ENCODE measurements around the gene GRXCR1. TPM values are rescaled to one million over a fixed set of nuclear protein-coding genes. Genes with fewer than 3 reads are reported as not detected.

The GRXCR1 gene
- polyA plus RNA-seq (2013, experiment 1 of 2): not detected
- polyA plus RNA-seq (2013, experiment 2 of 2): not detected

DNA sequence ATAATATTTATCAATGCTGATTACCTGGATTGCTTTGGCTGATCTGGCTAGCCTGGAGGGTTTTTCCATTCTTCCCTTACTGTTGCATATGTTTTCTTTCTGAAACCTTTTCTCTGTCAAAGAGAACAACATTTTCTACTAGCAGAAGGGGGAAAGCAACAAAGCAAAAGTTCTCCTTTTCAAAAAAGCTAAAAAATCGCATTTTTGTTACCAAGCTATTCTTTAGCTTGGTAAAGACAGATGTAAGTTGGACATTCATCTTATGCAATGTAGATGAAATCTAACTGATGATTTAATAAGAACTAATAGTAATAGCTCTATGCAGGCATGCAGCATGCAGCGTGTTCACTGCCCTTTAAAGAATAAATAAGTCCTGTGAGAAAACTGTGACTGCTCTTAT lies at the start of gene GRXCR1:
TSS of gene GRXCR1 (plus strand) at position 301 of the 400 bp plus-strand sequence. CDS start 554 bp downstream, outside the sequence.
- WGBS (ENCODE audit: extremely low coverage, insufficient coverage, low lambda C conversion rate): no CpG with 5 or more reads among the region's 2 CpGs
- Histone ChIP-seq H2BK120ac (ENCODE audit: low read depth, low read length) (no peak within 1 kb of the TSS), H2BK5ac (ENCODE audit: low read length) (no peak within 1 kb of the TSS), H3K4me1 (ENCODE audit: control insufficient read depth, low read depth, low read length) (no peaks in the 10 kb centered on the region), H3K4me3 (ENCODE audit: low read length) (no peak within 1 kb of the TSS), H3K27me3 (ENCODE audit: insufficient read depth, low read length, poor library complexity) (no peaks in the 10 kb centered on the region), H3K27ac (ENCODE audit: low read depth, low read length) (no peak within 1 kb of the TSS), H4K8ac (ENCODE audit: low read depth, low read length) (no peak within 1 kb of the TSS), H2BK15ac (replicated peaks; ENCODE audit: low read depth) (no peak within 1 kb of the TSS), H3K18ac (ENCODE audit: low read length) (no peak within 1 kb of the TSS), H3K79me1 (ENCODE audit: low read length) (no peaks in the 10 kb centered on the region), H3K4ac (ENCODE audit: low read depth, low read length) (no peak within 1 kb of the TSS), H3K56ac (ENCODE audit: low read length) (no peak within 1 kb of the TSS), H4K5ac (ENCODE audit: low read length) (no peak within 1 kb of the TSS), H3K79me2 (ENCODE audit: control insufficient read depth, insufficient read depth, low read length) (no peaks in the 10 kb centered on the region), H2AK5ac (ENCODE audit: low read length) (no peak within 1 kb of the TSS), H3K4me2 (ENCODE audit: low read length) (no peak within 1 kb of the TSS), H3K36me3 (ENCODE audit: control insufficient read depth, insufficient read depth, low read length) (no peaks in the 10 kb centered on the region), H3K23ac (ENCODE audit: low read length) (no peak within 1 kb of the TSS), H3K9ac (ENCODE audit: low read length) (no peak within 1 kb of the TSS)
- DNase-seq: no peak

DNA sequence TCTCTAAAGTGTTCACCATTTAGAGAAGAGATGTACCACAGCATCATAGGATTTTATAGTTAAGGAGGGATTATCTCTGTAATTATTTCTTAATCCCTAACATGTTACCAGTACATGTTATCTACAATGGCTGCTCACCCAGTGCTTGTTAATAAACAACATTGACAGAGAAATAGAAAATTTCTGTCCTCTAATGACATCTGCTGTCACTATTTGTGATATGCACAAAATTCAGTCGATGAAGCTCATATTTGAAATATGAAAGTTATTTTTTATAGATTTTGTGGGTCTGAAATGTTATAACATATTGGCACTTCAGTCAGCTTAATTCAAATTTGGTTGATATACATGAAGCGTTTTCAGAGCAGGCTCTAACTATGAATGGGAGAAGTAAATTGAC lies 48.8 kb upstream of the GRXCR1 start:
- H3K36me3 ChIP-seq (ENCODE audit: control insufficient read depth, insufficient read depth, low read length): no peaks in the 10 kb centered on the region
- H2BK120ac ChIP-seq (ENCODE audit: low read depth, low read length): no peak overlapping the region
- H3K9ac ChIP-seq (ENCODE audit: low read length): no peak overlapping the region
- H2BK15ac ChIP-seq (replicated peaks; ENCODE audit: low read depth): no peak overlapping the region
- no CpG with 5 or more reads among the region's 2 CpGs for WGBS (ENCODE audit: extremely low coverage, insufficient coverage, low lambda C conversion rate)
- no peaks in the 10 kb centered on the region for H3K79me1 ChIP-seq (ENCODE audit: low read length)
- no peak overlapping the region for H3K18ac ChIP-seq (ENCODE audit: low read length)
- H3K4me3 ChIP-seq (ENCODE audit: low read length): no peak overlapping the region
- H3K79me2 ChIP-seq (ENCODE audit: control insufficient read depth, insufficient read depth, low read length): no peaks in the 10 kb centered on the region
- H3K4ac ChIP-seq (ENCODE audit: low read depth, low read length): no peak overlapping the region
- no peaks in the 10 kb centered on the region for H3K4me1 ChIP-seq (ENCODE audit: control insufficient read depth, low read depth, low read length)
- H3K23ac ChIP-seq (ENCODE audit: low read length): no peak overlapping the region
- no peak overlapping the region for H2AK5ac ChIP-seq (ENCODE audit: low read length)
- no peak overlapping the region for H3K27ac ChIP-seq (ENCODE audit: low read depth, low read length)
- H4K8ac ChIP-seq (ENCODE audit: low read depth, low read length): no peak overlapping the region
- H3K27me3 ChIP-seq (ENCODE audit: insufficient read depth, low read length, poor library complexity): no peaks in the 10 kb centered on the region
- H4K5ac ChIP-seq (ENCODE audit: low read length): no peak overlapping the region
- DNase-seq: no peak
- H2BK5ac ChIP-seq (ENCODE audit: low read length): no peak overlapping the region
- H3K56ac ChIP-seq (ENCODE audit: low read length): no peak overlapping the region
- H3K4me2 ChIP-seq (ENCODE audit: low read length): no peak overlapping the region

DNA sequence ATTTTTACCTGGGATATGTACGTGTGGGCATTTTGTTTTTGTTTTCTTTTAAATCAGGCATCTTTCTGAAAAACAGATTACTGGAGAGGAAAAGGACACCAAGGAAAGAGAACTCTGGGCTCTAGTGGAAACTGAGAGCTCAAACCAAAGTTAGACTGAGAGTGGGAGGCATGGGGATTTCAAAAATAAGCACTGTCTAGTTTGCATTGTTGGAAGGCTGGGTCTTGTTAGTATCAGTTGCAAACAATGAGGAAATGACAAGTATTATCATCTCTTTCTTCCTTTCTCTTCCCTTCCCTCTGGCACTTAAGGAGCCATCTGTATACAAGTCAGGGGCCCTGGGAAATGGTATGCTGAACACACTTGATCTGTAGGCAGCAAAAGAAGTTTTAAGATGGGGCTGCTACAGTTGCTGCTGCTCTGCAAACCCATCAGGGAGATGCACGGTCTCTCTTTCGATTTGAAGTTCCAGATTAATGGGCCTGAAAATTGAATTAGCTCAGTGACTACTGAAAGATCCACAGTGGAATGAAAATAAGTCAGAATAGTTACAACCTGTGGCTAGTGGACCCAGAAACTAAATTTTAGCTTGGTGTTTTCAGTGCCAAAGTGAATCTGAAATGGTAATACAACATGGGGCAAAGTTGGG lies 48.0 kb upstream of the GRXCR1 start:
- no peaks in the 10 kb centered on the region for H3K4me1 ChIP-seq (ENCODE audit: control insufficient read depth, low read depth, low read length)
- H3K36me3 ChIP-seq (ENCODE audit: control insufficient read depth, insufficient read depth, low read length): no peaks in the 10 kb centered on the region
- no peak overlapping the region for H3K4me3 ChIP-seq (ENCODE audit: low read length)
- no peaks in the 10 kb centered on the region for H3K27me3 ChIP-seq (ENCODE audit: insufficient read depth, low read length, poor library complexity)
- no peak overlapping the region for H4K8ac ChIP-seq (ENCODE audit: low read depth, low read length)
- no peak overlapping the region for H2BK5ac ChIP-seq (ENCODE audit: low read length)
- H3K18ac ChIP-seq (ENCODE audit: low read length): no peak overlapping the region
- no peaks in the 10 kb centered on the region for H3K79me1 ChIP-seq (ENCODE audit: low read length)
- no peak overlapping the region for H3K56ac ChIP-seq (ENCODE audit: low read length)
- no peak overlapping the region for H2BK15ac ChIP-seq (replicated peaks; ENCODE audit: low read depth)
- DNase-seq: no peak
- H2BK120ac ChIP-seq (ENCODE audit: low read depth, low read length): no peak overlapping the region
- no CpG with 5 or more reads among the region's 3 CpGs for WGBS (ENCODE audit: extremely low coverage, insufficient coverage, low lambda C conversion rate)
- no peak overlapping the region for H3K9ac ChIP-seq (ENCODE audit: low read length)
- no peak overlapping the region for H3K23ac ChIP-seq (ENCODE audit: low read length)
- H3K4ac ChIP-seq (ENCODE audit: low read depth, low read length): no peak overlapping the region
- H4K5ac ChIP-seq (ENCODE audit: low read length): no peak overlapping the region
- no peak overlapping the region for H3K27ac ChIP-seq (ENCODE audit: low read depth, low read length)
- H2AK5ac ChIP-seq (ENCODE audit: low read length): no peak overlapping the region
- H3K79me2 ChIP-seq (ENCODE audit: control insufficient read depth, insufficient read depth, low read length): no peaks in the 10 kb centered on the region
- H3K4me2 ChIP-seq (ENCODE audit: low read length): no peak overlapping the region

DNA sequence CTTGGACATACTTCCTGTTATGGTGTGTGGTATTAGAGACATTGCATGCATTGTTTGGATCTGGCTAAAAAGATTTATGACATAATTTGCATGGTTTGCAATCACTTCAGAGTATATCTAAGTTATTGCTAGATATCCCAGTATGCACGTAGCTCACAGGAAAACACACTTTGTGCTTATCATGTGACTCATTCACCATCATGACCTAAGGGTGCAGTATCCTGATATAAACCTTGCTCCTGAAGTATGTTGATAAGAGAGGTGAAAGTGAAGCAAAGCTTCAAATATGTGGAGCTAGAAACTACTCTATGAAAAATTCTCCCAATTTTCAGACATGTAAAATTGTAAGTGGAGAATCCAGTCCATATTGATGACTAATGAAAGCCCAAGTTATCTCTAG lies 46.9 kb upstream of the GRXCR1 start:
- no peak overlapping the region for H2AK5ac ChIP-seq (ENCODE audit: low read length)
- no peaks in the 10 kb centered on the region for H3K4me1 ChIP-seq (ENCODE audit: control insufficient read depth, low read depth, low read length)
- no peak overlapping the region for H3K4me3 ChIP-seq (ENCODE audit: low read length)
- H3K56ac ChIP-seq (ENCODE audit: low read length): no peak overlapping the region
- H3K4me2 ChIP-seq (ENCODE audit: low read length): no peak overlapping the region
- no peak overlapping the region for H3K9ac ChIP-seq (ENCODE audit: low read length)
- H3K4ac ChIP-seq (ENCODE audit: low read depth, low read length): no peak overlapping the region
- WGBS (ENCODE audit: extremely low coverage, insufficient coverage, low lambda C conversion rate): no CpG with 5 or more reads among the region's 1 CpG
- H3K79me1 ChIP-seq (ENCODE audit: low read length): no peaks in the 10 kb centered on the region
- H4K5ac ChIP-seq (ENCODE audit: low read length): no peak overlapping the region
- DNase-seq: no peak
- no peak overlapping the region for H2BK15ac ChIP-seq (replicated peaks; ENCODE audit: low read depth)
- H2BK5ac ChIP-seq (ENCODE audit: low read length): no peak overlapping the region
- no peak overlapping the region for H3K27ac ChIP-seq (ENCODE audit: low read depth, low read length)
- H3K23ac ChIP-seq (ENCODE audit: low read length): no peak overlapping the region
- H3K18ac ChIP-seq (ENCODE audit: low read length): no peak overlapping the region
- H4K8ac ChIP-seq (ENCODE audit: low read depth, low read length): no peak overlapping the region
- H3K36me3 ChIP-seq (ENCODE audit: control insufficient read depth, insufficient read depth, low read length): no peaks in the 10 kb centered on the region
- no peaks in the 10 kb centered on the region for H3K79me2 ChIP-seq (ENCODE audit: control insufficient read depth, insufficient read depth, low read length)
- H3K27me3 ChIP-seq (ENCODE audit: insufficient read depth, low read length, poor library complexity): no peaks in the 10 kb centered on the region
- no peak overlapping the region for H2BK120ac ChIP-seq (ENCODE audit: low read depth, low read length)

DNA sequence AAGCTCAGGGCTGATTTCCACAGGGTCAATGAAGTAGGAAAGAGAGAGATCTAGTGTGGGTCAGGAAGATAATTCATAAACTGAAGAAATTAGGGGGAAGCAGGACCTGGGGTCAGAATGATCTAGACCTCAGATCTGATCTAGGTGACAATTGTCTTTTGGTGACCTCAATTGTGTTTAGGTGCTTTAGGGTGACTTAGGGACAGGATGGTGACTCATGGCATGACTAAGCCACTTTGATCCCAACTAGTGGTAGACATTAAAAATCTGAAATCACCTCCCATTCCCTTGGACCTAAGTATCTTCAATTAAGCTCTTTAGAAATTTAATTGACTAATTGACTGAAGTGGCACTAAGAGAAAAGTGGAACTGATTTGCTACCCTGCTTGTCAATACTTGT lies 36.7 kb upstream of the GRXCR1 start:
- no peaks in the 10 kb centered on the region for H3K79me1 ChIP-seq (ENCODE audit: low read length)
- no peak overlapping the region for H2AK5ac ChIP-seq (ENCODE audit: low read length)
- no peaks in the 10 kb centered on the region for H3K27me3 ChIP-seq (ENCODE audit: insufficient read depth, low read length, poor library complexity)
- H4K5ac ChIP-seq (ENCODE audit: low read length): no peak overlapping the region
- H3K4me2 ChIP-seq (ENCODE audit: low read length): no peak overlapping the region
- H2BK15ac ChIP-seq (replicated peaks; ENCODE audit: low read depth): no peak overlapping the region
- no peak overlapping the region for H3K18ac ChIP-seq (ENCODE audit: low read length)
- H2BK120ac ChIP-seq (ENCODE audit: low read depth, low read length): no peak overlapping the region
- H3K23ac ChIP-seq (ENCODE audit: low read length): no peak overlapping the region
- no peak overlapping the region for H3K56ac ChIP-seq (ENCODE audit: low read length)
- no peak overlapping the region for H3K9ac ChIP-seq (ENCODE audit: low read length)
- peak; percentile 20 for DNase-seq
- H3K27ac ChIP-seq (ENCODE audit: low read depth, low read length): no peak overlapping the region
- no peak overlapping the region for H4K8ac ChIP-seq (ENCODE audit: low read depth, low read length)
- H2BK5ac ChIP-seq (ENCODE audit: low read length): no peak overlapping the region
- no peaks in the 10 kb centered on the region for H3K4me1 ChIP-seq (ENCODE audit: control insufficient read depth, low read depth, low read length)
- no peaks in the 10 kb centered on the region for H3K79me2 ChIP-seq (ENCODE audit: control insufficient read depth, insufficient read depth, low read length)
- H3K36me3 ChIP-seq (ENCODE audit: control insufficient read depth, insufficient read depth, low read length): no peaks in the 10 kb centered on the region
- H3K4me3 ChIP-seq (ENCODE audit: low read length): no peak overlapping the region
- no peak overlapping the region for H3K4ac ChIP-seq (ENCODE audit: low read depth, low read length)

DNA sequence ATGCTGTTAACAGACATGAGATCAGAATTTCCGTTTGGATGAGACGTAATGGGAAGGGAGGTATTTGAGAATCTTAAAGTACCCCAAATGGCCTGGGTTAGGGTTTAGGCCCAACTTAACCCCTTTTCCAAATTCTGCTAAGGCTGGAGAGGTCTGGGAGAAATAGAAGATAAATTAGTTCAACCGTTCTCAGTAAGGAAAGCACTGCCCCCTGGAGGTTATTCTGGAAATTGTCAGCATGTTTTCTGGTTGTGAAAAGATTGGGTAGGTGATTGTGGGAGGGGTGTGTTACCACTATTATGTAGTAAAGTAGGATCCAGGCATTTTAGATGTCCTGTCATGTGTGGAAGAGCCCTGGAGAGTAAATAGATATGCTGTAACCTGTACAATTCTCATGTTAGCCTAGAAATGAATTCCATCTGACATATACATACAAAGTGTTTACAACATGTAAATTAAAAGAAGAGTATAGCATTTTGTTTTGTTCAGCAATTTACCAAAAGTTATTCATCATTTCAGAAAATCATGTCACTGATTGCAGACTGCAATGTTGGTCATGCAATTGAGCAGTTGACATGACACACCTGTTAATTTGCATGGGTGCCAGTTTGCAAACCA lies 26.8 kb upstream of the GRXCR1 start:
- Histone ChIP-seq H3K4ac (ENCODE audit: low read depth, low read length) (no peak overlapping the region), H2AK5ac (ENCODE audit: low read length) (no peak overlapping the region), H2BK120ac (ENCODE audit: low read depth, low read length) (no peak overlapping the region), H3K79me1 (ENCODE audit: low read length) (no peaks in the 10 kb centered on the region), H3K56ac (ENCODE audit: low read length) (no peak overlapping the region), H3K4me1 (ENCODE audit: control insufficient read depth, low read depth, low read length) (no peaks in the 10 kb centered on the region), H3K4me3 (ENCODE audit: low read length) (no peak overlapping the region), H4K8ac (ENCODE audit: low read depth, low read length) (no peak overlapping the region), H3K18ac (ENCODE audit: low read length) (no peak overlapping the region), H2BK5ac (ENCODE audit: low read length) (no peak overlapping the region), H3K9ac (ENCODE audit: low read length) (no peak overlapping the region), H3K23ac (ENCODE audit: low read length) (no peak overlapping the region), H3K4me2 (ENCODE audit: low read length) (no peak overlapping the region), H3K27ac (ENCODE audit: low read depth, low read length) (no peak overlapping the region), H3K36me3 (ENCODE audit: control insufficient read depth, insufficient read depth, low read length) (no peaks in the 10 kb centered on the region), H4K5ac (ENCODE audit: low read length) (no peak overlapping the region), H2BK15ac (replicated peaks; ENCODE audit: low read depth) (no peak overlapping the region), H3K27me3 (ENCODE audit: insufficient read depth, low read length, poor library complexity) (no peaks in the 10 kb centered on the region), H3K79me2 (ENCODE audit: control insufficient read depth, insufficient read depth, low read length) (no peaks in the 10 kb centered on the region)
- WGBS (ENCODE audit: extremely low coverage, insufficient coverage, low lambda C conversion rate): no CpG with 5 or more reads among the region's 3 CpGs
- peak; percentile 75 for DNase-seq

Measured in mesendoderm (in vitro differentiated cells).